ENCODE data around the gene MCM5. TPM values are rescaled to one million over a fixed set of nuclear protein-coding genes. Genes with fewer than 3 reads are reported as not detected.
"Not testable (repeated sequence)": the region's sequence is repeated elsewhere in the genome, so short reads cannot be mapped to it uniquely, and the experiment has no call there.

Gene MCM5
- total RNA-seq, 2 donors from 2014 or later, result 7.9 to 9.3 TPM

- DNase-seq, result no peak
- Histone ChIP-seq H3K27me3 (no peaks in the 10 kb centered on the region), H3K36me3 (replicated peaks in 1 of 2; ENCODE audit: insufficient read depth in 1 of 2, low read depth in 2 of 2) (no peaks in the 10 kb centered on the region), H3K4me1 (no peaks in the 10 kb centered on the region), H3K27ac (no peak overlapping the region), H3K4me3 (no peak overlapping the region), H3K9me3 (no peaks in the 10 kb centered on the region)
- ATAC-seq, result no peak
- intact Hi-C loops (cut with DNase I), result no loop called here
- WGBS, 2 donors, result 80 to 88% methylated on average over 7 to 11 of the region's 11 CpGs
- TF ChIP-seq CTCF (IDR thresholded peaks at IDR 0.05) (no peak), POLR2A (IDR thresholded peaks at IDR 0.05) (no peak)
Observed at GRCh38 chr22:35363566-35364086, 36.3 kb upstream of the MCM5 start.

- H3K36me3 ChIP-seq (replicated peaks in 1 of 2; ENCODE audit: insufficient read depth in 1 of 2, low read depth in 2 of 2); H3K27ac ChIP-seq; H3K9me3 ChIP-seq; intact Hi-C loops (cut with DNase I); ATAC-seq; H3K4me1 ChIP-seq; H3K27me3 ChIP-seq; H3K4me3 ChIP-seq: not testable (repeated sequence)
- peak in 1 of 4 donors; percentile 14 for DNase-seq
- WGBS, 2 donors, result 76 to 85% methylated on average over 7 of the region's 7 CpGs
Observed at GRCh38 chr22:35364230-35364629, 35.7 kb upstream of the MCM5 start.

- 66 to 87% methylated on average over 9 of the region's 9 CpGs for WGBS, 2 donors
Observed at GRCh38 chr22:35367331-35367886, 32.5 kb upstream of the MCM5 start.

GRCh38 chr22:35368386-35368785 is 31.6 kb upstream of the MCM5 start:
- H3K4me1 ChIP-seq, result peaks cover 10% of the 10 kb centered on the region
- DNase-seq (no peak), ATAC-seq (no peak)
- TF ChIP-seq POLR2A (IDR thresholded peaks at IDR 0.05), result no peak
- TF ChIP-seq CTCF (IDR thresholded peaks at IDR 0.05), result no peak
- H3K27me3 ChIP-seq, result no peaks in the 10 kb centered on the region
- no peak overlapping the region for H3K27ac ChIP-seq
- H3K36me3 ChIP-seq (replicated peaks in 1 of 2; ENCODE audit: insufficient read depth in 1 of 2, low read depth in 2 of 2), result no peaks in the 10 kb centered on the region
- intact Hi-C loops (cut with DNase I), result no loop called here
- no peaks in the 10 kb centered on the region for H3K9me3 ChIP-seq
- WGBS, 2 donors, result 82 to 90% methylated on average over 5 to 6 of the region's 6 CpGs
- no peak overlapping the region for H3K4me3 ChIP-seq

More at GRCh38 chr22:35367331-35367886, 32.5 kb upstream of the MCM5 start:
- no peak overlapping the region for H3K27ac ChIP-seq
- peaks cover 10% of the 10 kb centered on the region for H3K4me1 ChIP-seq
- no peaks in the 10 kb centered on the region for H3K9me3 ChIP-seq
- no peaks in the 10 kb centered on the region for H3K27me3 ChIP-seq
- no peaks in the 10 kb centered on the region for H3K36me3 ChIP-seq (replicated peaks in 1 of 2; ENCODE audit: insufficient read depth in 1 of 2, low read depth in 2 of 2)
- no peak overlapping the region for H3K4me3 ChIP-seq
- DNase-seq (peak in 1 of 4 donors; percentile 52), ATAC-seq (no peak)
- intact Hi-C loops (cut with DNase I), result no loop called here
- TF ChIP-seq POLR2A (IDR thresholded peaks at IDR 0.05), result no peak
- no peak for TF ChIP-seq CTCF (IDR thresholded peaks at IDR 0.05)

GRCh38 chr22:35369996-35370395 is 29.9 kb upstream of the MCM5 start:
- Histone ChIP-seq H3K27ac (no peak overlapping the region), H3K27me3 (no peaks in the 10 kb centered on the region), H3K4me3 (no peak overlapping the region), H3K4me1 (peaks cover 10% of the 10 kb centered on the region), H3K9me3 (no peaks in the 10 kb centered on the region), H3K36me3 (replicated peaks in 1 of 2; ENCODE audit: insufficient read depth in 1 of 2, low read depth in 2 of 2) (no peaks in the 10 kb centered on the region)
- TF ChIP-seq CTCF (IDR thresholded peaks at IDR 0.05) (no peak), POLR2A (IDR thresholded peaks at IDR 0.05) (no peak)
- ATAC-seq, result no peak
- intact Hi-C loops (cut with DNase I), result no loop called here
- DNase-seq, result no peak
- WGBS, 2 donors, result 52 to 80% methylated on average over 2 of the region's 2 CpGs
